HG02884 (cell line): Measurements from ENCODE around the gene CEACAM19.
"Not testable (repeated sequence)": the region's sequence is repeated elsewhere in the genome, so short reads cannot be mapped to it uniquely, and the experiment has no call there.

Source experiments
- ATAC-seq: cut with Tn5 transposase; IDR thresholded peaks from one replicate; pipeline ENCODE4 v1.9.1; 2021; ENCODE audit warnings: mild to moderate bottlenecking, moderate library complexity; ENCODE audit not compliant: unreplicated experiment

CEACAM19 gene

DNA sequence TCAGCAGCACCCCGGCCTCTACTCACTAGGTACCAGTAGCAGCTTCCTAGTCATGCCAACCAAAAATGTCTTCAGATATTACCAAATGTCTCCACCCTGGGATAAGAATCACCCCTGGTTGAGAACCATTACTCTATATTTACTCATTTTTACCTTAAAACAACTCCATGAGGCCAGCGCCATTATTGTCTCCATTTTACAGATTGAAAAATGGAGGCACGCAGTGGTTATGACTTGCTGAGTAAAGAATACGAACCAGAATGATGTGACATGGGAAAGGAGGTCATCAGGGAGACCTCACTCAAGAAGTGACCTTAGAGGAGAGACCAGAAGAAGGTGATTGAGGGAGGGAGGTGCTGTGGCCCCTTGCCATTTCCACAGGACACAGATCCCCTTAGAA is 2.2 kb downstream of the CEACAM19 start:
- no peak for ATAC-seq

DNA sequence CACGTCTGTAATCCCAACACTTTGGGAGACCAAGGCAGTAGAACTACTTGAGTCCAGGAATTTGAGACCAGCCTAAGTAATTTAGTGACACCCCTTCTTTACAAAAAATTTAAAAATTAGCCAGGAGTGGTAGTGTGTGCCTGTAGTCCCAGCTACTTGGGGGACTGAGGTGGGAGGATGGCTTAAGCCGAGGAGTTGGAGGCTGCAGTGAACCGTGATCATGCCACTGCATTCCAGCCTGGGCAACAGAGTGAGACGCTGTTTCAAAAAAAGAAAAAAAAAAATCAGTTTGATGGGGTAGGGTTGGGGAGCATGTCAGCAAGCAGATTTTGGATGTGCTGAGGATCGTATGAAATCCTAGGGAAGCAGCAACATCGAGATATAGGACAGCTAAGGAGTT is 4.2 kb downstream of the CEACAM19 start:
- no peak for ATAC-seq

DNA sequence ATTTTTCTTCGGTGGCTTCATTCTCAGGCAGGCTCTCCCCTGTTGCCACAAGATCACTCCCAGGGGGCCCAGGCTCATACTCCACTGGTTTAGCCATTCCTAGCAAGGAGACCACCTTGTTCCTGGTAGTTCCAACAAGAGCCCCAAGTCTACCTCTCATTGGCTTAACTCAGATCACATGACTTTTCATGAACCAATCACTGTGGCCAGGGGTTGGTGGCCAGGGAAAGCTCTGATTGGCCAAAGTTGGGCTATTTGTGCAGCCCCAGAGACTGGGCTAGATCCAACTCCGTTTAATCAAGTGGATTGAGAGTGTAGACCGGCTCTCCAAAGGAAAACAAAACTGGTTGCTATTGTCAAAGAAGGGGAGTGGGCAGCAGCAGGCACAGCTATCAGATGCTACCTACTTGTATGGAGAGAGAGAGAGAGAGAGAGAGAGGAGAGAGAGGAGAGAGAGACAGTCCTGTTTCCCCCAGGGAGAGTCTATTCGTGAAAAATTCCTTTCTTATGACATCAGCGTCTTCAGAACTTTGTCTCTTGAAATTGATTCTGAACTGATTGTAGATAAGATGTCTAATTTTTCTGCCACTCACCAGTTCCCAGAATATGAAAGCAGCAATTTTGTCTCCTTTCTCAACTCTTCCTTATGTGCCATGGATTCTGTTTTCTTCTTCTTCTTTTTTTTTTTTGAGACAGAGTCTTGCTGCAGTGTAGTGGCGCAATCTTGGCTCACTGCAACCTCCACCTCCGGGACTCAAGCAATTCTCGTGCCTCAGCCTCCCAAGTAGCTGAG is 5.9 kb downstream of the CEACAM19 start:
- ATAC-seq: no peak

DNA sequence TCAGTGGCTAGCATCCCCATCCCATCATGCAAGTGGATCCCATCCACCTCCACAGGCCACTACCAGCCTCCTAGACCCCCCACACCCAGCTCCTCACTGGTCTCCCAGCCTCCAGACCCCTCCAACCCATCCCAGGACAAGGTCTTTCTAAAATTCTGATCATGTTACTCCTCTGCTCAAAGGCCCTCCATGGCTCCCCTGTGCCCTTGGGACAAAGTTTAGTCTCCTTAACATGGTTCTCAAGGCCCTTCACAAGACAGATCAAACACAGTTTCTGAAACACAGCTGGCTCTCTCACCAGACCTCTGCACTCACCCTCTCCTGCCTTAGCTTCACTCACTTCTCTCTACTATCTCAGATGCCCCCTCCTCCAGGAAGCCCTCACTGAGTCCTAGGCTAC is 9.3 kb downstream of the CEACAM19 start:
- ATAC-seq: no peak

DNA sequence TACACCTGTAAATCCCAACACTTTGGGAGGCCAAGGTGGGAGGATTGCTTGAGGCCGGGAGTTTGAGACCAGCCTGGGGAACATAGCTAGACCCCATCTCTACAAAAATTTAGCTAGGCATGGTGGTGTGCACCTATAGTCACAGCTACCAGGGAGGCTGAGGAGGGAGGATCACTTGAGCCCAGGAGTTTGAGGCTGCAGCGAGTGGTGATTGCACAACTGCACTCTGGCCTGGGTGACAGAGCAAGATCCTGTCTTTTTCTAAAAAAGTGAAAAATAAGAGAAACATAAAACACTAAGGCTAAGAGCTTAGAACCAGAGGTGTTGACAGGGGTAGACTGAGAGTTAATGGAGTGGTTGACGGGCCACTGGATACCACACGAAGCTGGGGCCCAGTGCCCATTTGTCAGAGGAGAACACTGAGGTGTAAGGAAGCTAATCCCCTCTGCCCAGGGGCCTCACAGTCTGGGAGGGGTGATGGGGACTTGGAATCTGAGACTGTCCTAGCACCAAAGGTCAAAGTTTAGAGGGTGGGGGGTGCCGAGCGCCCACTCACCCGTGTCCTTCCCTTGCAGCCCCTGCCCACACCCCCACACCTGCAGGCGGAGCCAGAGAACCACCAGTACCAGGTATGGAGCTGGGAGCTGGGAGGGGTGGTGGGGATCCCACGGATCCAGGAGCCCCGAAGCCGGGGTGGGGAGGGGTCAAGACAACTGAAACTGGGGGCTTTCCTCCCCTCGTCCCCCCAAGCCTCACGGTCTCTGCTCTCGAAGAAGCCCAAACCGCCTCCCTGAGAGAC is 10.9 kb downstream of the CEACAM19 start:
- no peak for ATAC-seq

DNA sequence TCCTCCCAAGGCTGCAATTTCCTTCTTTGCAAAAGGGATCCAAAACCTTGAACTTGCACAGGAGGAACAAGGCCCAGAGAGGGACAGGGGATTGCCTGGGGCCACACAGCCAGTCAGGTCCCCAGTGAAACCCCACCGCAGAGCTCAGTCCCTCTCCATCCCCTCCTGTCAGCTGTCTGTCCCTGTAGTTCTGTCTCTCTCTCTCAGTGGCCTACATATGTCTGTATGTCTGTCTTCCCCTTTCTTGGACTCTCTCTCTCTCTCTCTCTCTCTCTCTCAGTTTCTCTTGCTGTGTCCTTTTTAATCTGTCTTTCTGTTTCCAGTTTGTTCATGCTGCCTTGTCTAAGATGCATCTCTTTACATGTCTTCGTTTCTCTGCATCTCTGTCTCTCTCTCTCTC is 11.5 kb downstream of the CEACAM19 start:
- ATAC-seq: no peak

DNA sequence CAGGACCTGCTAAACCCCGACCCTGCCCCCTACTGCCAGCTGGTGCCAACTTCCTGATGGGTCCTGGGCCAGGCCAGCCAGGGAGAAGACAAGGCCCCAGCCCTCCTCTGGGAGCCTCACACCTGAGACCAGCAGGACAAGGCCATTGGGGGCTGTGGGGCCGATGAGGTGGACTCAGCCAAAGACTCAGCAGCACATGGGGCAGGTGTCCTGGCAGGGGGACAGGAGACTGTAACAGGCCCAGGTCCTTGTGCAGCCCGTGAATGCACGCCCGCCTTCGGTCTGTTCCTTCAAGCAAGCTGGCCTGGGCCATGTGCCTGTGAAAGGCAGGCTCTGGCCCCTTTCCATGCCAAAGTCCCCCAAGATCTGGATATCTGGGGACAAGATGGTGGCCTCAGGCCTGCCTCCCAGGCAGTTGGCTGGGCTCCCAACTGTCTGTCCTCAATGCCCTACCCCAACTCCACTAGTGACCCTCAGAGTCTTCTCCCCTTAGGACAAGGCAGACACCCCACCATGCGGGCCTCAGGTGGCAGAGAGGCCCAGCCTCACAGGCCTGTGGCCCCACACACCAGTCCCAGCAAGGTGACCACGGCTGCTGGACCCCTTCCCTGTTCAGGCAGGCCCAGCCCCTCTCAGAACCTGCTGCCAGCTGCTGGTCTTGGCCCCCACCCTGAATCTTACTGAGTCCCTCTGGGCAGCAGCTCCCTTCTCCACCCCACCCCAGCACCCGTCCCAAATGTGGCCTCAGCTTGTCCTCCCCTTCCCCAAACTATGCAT is 12.3 kb downstream of the CEACAM19 start:
- ATAC-seq: no peak

DNA sequence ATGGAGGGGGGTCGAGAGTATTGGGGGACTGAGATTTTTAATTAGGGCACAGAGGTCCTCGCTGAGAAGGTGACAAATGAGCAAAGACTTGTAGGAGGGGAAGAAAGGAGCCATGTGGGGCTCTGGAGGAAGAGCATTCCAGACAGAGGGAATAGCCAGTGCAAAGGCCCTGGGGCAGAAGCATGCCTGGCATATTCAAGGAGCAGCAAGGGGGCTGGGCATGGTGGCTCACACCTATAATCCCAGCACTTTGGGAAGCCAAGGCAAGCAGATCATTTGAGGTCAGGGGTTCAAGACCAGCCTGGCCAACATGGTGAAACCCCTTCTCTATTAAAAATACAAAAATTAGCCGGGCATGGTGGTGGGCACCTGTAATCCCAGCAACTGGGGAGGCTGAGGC is 13.1 kb downstream of the CEACAM19 start:
- not testable (repeated sequence) for ATAC-seq

DNA sequence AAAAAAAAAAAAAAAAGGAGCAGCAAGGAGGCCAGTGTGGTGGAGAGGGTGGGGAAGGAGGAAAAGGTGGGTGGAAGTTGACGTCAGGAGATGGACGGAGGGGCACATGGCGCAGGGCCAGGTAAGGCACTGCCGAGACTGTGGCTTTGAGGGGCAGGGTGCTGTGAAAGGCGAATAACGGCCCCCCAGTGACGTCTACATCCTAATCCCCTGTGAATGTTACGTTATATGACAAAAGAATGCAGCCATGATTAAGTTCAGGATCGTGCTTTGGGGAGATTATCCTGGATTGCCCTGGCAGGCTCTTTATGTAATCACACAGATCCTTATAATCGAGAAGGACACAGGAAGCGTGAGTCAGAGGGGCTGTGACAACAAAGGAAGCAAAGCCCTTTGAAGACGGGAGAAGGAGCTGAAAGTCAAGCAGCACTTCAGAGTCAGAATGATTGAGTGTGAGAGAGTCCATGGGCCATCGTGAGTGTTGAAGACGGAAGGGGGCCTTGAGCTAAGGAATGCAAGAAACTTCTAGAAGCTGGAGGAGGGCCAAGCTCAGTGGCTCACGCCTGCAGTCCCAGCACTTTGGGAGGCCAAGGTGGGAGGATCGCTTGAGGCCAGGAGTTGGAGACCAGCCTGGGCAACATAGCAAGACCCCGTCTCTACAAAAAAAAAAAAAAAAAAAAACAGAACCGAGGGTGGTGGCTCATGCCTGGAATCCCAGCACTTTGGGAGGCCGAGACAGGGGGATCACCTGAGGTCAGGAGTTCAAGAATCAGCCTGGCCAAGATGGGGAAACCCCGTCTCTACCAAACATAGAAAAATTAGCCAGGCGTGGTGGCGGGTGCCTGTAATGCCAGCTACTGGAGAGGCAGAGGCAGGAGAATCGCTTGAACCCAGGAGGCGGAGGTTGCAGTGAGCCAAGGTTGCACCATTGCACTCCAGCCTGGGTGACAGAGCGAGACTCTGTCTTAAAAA is 13.9 kb downstream of the CEACAM19 start:
- no peak for ATAC-seq

DNA sequence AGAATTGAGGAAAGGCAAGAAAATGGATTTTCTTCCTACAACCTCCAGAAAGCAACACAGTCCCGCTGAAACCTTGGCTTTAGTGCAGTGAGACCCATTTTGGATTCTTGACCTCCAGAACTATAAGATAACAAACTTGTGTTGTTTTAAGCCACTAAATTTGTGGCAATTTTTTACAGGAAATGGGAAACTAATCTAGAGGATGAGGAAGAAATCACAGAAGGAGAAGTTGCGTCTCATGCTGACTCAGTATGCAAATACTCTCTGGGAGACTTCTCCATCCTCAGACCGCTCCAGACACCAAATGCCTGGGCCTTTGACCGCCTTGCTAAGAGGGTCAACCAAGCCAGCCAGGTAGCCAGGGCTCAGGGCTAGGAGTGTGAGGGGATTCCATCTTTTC is 14.6 kb downstream of the CEACAM19 start:
- no peak for ATAC-seq

DNA sequence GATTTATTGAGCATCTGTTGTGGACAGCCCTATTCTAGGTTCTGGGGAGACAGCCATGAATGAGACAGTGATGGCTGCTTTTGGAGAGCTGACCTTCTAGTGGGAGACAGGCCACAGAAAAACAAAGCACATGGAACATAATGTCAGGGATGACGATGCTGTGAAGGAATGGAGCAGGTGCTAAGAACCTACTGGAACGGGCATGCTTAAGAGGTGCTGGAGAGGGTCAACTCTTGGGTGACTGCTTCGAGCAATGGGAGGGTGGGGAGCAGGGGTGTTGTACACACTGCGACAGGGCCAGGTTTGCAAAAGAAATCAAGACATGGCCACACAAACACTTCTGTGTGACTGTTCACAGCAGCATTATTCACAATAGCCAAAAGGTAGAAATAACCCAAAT is 15.6 kb downstream of the CEACAM19 start:
- ATAC-seq: no peak

DNA sequence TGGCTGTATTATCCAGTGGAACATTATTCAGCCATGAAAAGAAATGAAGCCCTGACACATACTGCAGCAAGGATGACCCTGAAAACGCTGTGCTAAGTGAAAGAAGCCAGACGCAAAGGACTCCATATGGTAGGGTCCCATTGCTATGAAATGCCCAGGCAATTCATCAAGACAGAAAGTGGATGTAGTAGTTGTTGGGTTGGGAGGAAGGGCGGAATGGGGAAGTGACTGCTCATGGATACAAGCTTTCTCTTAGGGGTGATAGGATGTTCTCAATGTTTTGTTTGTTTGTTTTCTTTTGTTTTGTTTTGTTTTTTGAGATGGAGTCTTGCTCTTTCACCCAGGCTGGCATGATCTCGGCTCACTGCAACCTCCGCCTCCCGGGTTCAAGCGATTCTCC is 16.6 kb downstream of the CEACAM19 start:
- no peak for ATAC-seq

DNA sequence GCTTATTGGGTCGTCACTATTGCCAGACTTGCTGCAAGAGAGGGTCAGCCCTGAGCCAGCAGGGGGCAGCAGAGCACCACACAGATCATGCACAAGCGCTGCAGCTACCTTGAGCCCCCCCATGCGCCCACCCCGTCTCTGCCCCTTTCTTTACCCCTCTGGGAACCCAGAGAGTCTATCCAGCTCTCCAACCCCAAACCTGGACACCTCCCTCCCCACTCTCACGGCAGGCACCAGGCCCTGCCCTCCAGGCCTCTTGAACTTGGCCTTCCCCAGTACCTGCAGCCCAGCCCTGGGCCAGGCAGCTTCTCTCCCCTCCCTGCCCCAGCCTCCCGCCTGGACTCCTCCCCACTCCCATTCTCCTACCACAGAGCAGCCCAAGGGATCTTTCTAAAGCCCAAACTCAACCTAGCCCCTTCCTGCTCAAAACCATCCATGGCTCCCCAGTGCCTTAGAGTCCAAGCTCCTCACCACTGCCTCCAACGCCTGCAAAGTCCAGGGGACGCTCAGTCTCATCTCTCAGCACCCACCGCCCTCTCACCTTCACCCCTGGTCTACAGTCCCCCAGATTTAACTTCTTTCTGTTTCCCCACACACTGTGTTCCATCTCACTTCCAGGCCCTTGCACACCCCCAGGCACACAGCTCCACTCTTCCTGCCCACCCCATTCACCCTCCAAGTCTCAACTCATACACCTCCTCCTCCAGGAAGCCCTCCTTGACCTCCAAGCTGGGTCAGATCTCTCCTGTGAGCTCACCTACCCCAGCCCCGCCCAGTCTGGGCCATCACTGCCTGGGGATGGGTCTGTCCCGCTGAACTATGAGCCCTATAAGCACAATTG is 18.2 kb downstream of the CEACAM19 start:
- no peak for ATAC-seq

DNA sequence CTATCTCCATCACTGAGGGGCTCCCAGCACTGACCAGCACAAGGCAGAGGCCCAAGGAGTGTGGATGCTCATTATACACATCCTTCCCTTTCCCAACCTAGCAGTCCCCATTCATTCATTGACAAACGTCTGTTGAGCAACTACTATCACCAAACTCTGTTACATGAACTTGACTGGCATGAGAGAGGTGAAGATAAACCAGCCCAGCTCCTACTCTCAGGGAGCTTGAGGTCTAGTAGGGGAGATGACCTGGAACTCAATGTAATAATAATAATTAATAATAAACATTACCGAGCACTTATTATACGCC is 18.8 kb downstream of the CEACAM19 start:
- no peak for ATAC-seq

DNA sequence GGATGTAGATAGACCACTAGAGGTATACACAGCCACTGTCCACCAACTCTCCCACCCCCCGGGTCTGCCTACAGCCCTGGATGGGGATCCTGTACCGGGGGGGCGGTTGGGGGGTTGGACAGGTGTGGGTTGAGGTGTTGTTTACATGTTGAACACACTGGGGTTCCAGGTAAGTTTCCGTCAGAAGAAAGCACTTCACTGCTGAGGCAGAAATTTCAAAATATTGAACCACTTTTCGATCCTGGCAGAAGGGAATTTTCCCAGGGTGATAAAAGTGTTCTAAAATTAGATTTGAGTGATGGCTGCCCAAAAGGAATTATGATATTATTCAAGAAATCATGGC is 21.1 kb downstream of the CEACAM19 start:
- ATAC-seq: no peak

DNA sequence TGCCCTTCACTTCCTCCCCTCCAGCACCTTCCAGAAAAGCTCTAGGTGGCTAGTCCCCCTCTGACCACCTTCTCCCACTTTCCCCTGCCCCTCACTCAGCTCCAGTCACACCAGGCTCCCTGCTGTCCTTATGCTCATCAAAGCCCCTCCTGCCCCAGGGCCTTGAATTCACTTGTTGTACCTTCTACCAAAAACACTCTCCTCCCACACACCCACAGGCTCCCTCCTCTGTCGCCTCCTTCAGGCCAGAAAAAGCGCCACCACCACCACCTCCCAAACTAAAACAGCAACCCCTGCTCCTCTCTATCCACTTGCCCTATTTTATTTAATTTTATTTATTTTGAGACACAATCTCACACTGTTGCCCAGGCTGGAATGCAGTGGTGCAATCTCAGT is 22.9 kb downstream of the CEACAM19 start:
- no peak for ATAC-seq

DNA sequence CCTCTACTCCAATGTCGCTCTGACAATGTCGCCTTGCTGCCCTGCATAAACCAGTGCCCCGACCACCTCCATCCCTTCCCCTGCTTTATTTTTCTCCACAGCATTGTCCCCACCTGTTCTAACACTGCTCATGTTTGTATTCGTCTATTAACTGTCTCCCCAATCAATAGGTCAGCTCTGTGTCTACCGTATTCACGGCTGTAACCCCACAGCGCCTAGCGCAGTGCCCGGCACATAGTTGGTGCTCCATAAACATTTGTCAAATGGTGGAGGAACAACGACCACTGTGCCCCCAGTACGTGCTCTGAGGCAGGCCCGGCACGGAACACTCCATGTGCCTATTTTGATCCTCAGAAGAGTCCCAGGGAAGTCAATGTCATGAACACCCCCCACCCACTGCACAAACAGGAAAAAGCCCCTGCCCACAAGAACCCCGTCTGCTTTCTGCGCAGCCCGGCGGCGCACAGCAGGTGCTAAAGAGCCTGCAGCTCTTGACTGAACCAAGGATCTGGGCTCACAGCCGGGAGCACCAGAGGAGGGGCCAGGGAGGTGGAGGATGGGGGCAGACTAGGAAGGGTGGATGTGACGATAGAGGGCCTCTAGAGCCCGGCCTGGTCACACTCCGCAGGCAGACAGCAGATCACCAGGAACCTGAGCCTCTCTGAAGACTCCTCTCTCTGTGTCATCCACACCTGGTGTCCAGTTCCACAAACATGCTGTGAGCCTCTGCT is 25.8 kb downstream of the CEACAM19 start:
- no peak for ATAC-seq

DNA sequence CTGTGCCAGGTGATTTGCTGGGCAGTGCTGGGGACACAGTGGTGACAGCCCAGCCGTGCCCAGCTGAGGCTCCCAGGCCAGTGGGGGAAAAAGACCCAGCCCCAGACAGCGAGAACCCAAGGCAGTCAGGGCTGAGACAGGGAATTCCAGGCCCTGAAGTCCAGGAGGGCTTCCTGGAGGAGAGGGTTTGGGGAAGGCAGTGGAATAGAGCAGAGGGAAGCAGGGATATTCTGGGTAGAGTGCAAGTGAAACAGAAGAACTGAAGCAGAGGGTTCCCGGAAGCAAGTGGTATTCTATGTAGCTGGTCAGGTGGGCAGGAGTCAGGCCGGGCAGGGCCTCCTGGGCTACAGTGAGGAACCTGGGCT is 26.4 kb downstream of the CEACAM19 start:
- no peak for ATAC-seq

DNA sequence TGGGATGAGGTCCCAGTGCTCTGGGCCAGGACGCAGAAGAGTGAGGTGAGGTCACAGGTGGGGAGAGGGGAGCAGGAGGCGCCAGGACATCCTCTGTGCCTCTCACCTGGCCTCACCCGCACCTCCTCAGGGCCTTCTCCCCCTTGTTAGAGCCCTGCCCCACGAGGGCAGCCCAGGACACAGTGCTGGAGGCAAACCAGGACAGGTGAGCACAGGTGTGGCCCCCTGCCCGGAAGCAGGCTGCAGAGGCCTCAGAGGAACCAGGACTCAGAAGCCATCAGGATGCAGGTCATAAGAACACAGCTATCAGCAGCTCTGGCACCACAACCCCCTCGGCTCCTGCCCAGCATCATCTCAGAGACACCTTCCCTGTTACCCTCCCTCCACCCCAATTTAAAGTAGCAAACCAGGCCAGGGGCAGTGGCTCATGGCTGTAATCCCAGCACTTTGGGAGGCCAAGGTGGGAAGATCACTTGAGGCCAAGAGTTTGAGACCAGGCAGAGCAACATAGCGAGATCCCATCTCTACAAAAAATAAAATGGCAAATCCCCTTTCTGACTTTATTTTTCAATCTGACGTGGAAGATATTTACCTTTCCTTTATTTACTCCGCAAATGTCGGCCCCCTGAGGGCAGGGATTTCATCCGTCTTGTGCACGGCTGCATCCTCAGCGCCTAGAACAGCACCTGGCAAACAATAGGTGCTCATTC is 27.4 kb downstream of the CEACAM19 start, which contains the start of gene CEACAM16:
Gene CEACAM16 (plus strand): TSS at position 660 of the 710 bp plus-strand sequence. CDS start 2,306 bp downstream, outside the sequence.
- ATAC-seq: no peak
